ENCODE measurements around the gene ALKBH2.

ALKBH2 gene

DNA sequence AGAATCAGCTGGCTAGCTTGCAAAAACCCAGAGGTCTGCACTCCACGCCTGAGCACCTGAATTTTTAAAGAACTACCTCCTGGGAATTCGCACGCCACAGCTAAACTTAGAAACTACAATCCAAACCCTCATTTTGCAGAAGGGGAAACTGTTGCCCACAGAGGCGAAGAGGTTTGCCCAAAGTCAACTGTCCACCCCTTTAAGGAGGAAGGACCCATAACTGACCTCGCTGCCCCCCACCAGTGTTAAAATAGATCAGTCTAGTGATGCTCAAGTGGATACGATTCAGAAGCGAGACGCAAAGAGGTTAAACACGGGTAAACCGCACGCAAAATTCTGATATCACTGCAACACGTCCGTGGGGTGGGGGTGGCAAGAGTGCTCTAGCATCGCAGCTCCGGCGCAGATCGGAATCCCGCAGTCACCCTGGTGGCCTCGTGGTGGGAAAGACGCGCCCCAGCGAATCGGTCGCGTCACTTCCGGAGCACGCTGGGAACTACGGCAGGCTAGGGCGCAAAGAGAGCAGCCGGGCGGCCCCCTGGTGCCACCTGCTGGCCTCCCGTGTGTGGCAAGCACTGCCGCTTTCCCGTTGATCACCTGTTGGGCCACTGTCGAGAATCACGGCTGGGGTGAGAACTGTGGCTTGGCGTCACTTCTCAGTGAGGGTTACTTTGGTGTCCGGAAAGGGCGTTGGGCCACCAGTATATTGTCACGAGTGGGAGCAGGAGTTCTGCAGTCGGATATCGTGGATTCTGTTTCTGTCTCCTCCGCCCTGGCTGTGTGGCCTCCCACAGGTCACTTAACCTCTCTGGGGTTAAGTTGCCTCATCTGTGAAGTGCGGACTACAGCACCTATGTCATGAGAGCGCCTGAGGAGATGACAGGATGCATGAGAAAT, at the start of gene ALKBH2:
Gene ALKBH2 (minus strand): TSS at position 451 of the 897 bp plus-strand sequence. CDS start 686 bp downstream, outside the sequence.
- DNase-seq (ENCODE audit: low spot score): peak; percentile 94

DNA sequence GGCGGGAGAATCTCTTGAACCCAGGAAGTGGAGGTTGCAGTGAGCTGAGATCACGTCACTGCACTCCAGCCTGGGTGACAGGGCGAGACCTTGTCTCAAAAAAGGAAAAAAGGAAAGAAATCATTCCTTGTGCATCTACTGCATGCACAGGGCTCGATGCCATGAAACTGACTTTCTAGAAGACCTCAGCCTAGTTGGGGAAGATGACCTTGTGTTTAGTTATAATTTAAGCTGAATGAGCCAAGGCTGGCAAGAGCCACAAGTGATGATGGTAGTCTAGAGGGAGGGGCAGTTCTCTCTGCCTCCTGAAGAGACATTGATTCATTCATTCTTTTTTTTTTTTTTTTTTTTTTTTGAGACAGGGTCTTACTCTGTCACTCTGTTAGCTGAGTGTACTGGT, 47.3 kb upstream of the ALKBH2 start:
- DNase-seq (ENCODE audit: low spot score): no peak

DNA sequence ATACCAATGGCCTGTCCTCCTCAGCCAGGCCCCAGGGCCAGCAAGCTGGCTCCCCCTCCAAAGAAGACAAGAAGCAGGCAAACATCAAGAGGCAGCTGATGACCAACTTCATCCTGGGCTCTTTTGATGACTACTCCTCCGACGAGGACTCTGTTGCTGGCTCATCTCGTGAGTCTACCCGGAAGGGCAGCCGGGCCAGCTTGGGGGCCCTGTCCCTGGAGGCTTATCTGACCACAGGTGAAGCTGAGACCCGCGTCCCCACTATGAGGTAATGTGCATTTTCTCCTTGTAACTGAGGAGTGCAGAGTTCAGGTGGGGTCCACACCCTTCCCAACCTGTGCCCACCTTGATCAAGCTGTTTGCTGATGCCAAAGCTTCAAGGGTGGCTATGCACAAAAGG, 46.5 kb upstream of the ALKBH2 start:
- DNase-seq (ENCODE audit: low spot score): no peak

DNA sequence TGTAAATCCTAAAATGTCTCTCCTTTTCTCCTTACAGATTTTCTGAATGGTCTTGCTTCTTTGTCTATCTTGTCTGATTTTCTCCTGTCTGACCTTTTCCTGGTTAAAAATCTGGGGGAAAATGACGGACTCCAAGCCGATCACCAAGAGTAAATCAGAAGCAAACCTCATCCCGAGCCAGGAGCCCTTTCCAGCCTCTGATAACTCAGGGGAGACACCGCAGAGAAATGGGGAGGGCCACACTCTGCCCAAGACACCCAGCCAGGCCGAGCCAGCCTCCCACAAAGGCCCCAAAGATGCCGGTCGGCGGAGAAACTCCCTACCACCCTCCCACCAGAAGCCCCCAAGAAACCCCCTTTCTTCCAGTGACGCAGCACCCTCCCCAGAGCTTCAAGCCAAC, 46.1 kb upstream of the ALKBH2 start:
- no peak for DNase-seq (ENCODE audit: low spot score)

DNA sequence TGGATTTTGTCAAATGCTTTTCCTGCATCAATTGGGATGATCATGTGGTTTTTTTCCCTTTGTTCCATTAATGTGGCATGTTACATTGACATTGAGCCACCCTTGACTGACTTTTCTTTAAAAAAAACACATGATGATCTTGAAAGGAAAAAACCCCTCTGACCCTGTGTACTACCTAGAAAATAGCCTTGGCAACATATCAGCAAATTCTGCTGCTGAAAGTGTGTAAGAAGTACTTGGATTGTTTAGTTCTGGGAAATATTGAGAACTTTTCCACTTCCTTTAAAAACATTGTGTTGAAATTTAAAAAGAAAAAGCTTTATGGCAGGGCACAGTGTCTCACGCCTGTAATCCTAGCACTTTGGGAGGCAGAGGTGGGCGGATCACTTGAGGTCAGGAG, 43.8 kb upstream of the ALKBH2 start:
- DNase-seq (ENCODE audit: low spot score): no peak

DNA sequence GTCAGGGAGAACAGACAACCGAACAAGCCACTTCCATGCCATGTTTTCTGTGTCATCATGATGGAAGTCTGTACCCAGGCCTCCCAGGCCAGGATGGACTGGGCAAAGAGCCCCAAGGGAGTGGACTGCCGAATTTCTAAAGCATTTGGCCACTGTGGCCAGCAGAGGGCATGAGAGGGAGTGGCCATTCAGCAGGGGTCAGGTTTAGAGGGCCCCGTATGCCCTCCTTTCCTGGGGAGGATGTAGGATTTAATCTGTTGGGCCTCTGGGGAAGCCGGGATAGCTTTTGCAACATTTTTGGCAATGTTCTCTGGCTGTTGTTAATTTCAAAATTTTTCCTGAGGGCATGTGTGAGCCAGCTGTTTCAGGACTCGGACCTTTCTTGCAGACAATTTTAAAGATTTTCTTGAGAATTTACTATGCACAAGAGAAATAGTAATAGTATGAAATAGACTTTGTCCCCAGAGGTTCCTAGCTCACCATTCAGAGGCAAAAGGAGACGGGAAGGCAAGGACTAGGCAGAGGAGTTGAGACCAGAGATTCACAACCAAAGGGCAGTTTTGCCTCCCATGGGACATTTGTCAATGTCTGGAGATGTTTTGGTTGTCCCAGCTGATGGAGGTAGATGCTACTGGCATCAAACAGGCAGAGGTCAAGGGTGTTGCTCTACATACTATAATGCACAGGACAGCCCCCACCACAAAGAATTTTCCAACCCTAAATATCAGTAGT, 41.1 kb upstream of the ALKBH2 start:
- DNase-seq (ENCODE audit: low spot score): no peak

DNA sequence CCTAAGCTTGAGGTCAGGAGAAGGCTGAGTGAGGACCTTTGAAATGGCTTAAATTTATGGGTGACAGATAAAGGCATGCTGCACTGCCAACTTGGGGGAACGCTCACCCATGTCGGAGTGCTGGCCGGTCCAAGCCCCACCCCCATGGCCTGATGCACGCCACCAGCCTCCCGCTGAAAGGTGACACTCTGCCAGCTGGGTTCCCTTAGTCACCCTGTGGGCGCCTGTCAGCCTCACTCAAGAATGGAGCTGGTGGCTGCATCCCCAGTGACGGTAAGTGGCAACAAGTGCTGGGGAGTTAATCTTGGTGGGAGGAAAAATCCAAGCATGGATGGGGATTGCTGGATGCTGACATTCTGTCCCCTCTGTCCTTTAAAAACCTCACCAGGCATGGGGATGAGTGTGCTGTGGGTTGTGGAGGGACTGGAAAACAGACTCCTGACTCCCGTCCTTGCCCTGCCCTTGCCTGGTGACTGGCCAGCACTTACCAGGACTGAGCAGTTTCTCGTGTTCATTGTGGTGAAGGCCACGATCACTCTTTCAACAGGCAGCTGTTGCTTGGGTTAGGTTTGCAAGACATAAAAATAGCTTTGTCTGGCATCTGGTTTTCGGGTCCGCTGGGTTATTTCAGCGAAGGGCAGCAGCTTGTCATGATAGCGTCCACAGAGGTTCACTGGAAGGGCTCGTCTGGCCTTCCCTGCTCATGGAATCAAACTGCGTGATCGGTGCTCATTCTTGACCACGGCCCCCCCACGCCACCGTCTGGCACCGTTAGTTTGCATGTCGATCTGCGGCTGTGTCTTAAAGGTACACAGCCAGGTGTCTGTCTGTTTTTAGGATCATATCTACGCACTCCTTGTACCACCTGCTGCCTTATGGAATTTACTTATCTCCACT, 38.1 kb upstream of the ALKBH2 start:
- no peak for DNase-seq (ENCODE audit: low spot score)

DNA sequence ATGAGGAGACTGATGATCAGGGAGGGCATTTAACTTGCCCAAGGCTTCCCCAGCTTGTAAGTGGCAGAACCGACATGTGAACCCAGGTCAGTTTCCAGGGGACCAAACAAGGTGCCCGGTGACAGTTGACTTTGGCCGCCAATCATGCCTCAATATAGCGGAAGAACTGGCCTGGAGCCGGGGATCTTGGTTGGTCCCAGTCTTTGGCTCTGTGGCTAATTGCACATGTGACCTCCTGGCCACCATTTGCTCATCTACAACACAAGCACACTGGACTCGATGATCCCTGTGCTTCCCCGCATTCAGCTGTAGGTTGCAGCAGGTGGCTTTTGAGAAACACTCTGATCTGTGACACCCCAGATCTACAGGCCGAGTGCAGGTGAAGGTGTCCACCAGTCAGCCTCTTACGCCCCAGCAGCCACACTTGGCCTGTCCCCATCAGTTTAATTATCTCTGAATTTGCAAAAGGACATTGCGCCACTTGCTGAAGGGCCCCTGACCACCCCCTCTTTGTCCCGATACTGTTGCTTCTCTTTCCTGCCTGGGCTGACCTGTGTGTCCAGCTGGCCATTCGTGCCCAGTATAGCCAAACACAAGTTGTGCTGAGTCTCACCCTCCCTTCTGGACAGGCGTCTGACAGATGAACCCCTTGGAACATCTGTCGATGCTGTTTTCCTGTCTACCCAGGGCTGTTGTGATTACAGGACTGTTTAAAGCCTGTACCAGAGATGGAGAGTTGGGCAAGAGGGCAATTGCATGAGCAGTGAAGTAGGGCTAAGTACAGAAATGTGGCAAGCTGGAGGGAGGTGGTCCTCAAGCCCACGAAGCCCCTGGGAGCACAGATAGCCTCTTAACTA, 37.3 kb upstream of the ALKBH2 start:
- DNase-seq (ENCODE audit: low spot score): no peak

DNA sequence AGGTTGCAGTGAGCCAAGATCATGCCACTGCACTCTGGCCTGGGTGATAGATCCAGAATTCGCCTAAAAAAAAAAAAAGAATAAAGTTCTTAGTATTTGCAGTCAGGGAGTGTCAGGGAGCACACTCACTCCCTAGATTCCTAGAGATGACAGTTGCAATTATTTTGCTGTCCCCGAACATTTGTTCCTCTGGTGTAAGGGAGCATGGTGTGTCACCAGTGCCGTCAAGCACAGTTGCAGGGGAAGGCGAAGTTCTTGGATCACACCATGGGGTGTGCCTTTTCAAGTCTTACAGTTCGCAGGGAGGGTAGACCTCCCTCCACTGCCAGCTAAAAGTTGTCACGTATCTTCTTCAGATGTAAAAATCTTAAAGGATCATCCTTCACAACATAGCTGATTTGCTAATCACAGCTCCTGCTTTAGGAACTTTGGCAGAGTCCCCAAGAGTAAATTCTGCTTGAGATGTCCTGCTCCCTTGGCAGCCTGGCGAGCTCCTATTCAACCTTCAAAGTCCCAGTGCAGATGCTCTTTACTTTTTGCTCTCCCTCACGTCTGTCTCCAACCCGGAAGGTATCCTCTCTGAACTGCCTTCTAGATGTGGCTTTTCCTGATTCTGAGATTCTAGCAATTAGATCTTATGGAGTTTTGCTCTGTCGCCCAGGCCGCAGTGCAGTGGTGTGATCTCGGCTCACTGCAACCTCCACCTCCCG, 34.4 kb upstream of the ALKBH2 start:
- DNase-seq (ENCODE audit: low spot score): no peak

DNA sequence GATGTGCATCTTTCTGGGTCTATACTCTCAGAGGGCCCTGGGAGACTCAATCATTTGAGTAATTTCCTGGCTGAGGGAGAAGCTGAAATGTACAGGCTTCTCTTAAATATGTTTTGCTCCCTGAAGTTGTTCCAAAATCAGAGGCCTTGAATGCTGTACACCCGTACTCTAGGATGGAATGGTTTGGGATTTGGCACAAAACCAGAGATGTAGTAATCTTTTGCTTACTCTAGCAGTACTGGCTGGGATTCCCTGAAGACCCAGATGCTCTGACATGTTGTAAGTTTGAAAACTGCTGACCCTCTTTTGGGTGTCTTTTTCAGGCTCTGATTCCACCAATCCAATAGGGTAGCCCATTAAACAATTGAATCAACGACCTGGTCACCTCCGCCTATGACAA, 33.5 kb upstream of the ALKBH2 start:
- no peak for DNase-seq (ENCODE audit: low spot score)

DNA sequence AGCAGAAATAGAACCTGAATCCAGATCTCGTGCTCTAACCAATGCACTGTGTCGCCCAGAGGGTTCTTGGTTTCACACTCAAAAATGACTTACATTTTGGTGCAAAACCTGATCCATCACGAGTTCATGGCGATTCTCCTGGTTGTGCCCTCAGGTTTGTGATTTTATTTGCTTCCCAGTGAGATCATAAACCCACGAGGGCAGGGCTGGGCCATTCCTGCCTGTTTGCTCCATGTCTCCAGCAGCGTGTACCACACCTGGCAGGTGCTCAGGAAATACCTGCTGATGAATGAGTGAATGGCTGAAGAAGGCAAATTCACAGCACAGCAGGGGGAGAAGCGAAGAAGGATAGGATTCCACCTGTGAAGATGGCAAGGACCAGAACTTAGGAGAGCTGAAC, 32.5 kb upstream of the ALKBH2 start:
- DNase-seq (ENCODE audit: low spot score): no peak

DNA sequence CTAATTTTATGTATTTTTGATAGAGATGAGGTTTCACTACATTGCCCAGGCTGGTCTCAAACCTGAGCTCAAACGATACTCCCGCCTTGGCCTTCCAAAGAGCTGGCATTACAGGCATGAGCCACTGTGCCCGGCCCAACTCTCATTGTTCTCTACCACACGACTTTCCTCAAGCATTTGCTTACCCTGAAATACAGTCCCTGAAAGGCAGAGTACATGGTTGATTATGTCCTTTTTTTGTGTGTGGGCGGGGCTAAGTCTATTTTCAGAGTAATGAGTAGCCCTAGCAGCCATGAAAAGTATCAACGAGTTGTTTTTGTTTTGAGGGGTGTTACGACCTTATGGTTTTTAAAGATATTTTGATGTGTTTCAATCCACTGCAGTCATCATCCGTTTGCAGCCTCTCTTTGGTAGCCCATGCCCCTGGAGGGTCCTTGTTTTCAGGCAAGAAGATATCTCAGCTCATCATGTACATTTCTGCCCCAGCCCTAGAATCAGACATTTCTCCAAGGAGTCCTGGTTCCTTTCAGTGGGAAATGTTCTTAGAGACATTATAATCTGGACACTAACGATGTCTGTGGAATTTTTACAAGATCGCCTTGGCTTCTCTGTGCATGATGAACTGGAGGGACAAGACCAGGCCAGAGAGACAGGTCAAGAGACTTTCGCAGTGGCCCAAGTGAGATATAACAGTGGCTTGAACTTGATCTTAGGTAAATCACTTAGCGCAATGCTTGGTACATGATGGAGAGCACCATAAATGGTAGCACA, 31.8 kb upstream of the ALKBH2 start:
- DNase-seq (ENCODE audit: low spot score): no peak

DNA sequence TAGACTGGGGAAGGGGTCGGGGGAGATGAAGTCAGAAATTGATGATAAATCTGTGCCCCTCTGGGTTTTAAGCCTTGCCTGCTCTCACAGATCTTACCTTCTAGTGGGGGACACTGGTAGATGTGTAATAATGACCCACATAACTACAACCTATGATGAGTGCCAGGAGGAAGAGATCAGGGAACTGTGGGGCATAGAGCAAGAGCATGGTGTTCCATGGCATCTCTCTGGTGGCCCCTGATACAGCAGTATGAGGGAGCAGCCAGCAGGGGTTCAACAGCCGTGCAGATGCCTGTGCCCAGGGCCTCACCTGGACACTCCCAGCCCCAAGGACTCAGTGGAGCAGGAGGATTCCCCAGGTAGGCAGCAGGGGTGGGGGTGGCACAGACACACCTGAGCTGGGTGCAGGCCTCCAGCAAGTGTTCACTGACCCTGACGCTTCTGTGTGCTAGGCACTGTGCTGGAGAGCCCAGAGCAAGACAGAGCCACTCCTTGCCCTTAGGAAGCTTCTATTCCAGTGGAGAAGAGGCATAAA, 28.1 kb upstream of the ALKBH2 start:
- no peak for DNase-seq (ENCODE audit: low spot score)

DNA sequence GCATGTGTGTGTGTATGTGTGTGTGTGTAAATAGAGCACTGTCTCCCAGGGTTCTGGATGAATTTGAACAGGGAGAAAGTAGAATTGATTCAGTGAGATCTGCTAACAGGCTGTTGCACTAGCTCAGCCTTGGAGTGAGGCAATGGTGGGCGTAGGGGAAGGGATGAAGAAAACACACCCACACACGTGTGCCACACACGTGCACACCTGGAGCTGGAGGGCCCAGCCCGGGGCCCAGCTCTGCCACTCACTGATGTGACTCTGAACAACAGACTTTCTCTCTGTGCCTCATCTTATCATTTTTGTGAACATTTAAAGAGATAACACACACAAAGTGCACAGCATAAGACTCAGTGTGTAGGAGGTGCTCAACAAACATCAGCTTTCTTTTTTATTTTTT, 27.3 kb upstream of the ALKBH2 start:
- DNase-seq (ENCODE audit: low spot score): no peak

DNA sequence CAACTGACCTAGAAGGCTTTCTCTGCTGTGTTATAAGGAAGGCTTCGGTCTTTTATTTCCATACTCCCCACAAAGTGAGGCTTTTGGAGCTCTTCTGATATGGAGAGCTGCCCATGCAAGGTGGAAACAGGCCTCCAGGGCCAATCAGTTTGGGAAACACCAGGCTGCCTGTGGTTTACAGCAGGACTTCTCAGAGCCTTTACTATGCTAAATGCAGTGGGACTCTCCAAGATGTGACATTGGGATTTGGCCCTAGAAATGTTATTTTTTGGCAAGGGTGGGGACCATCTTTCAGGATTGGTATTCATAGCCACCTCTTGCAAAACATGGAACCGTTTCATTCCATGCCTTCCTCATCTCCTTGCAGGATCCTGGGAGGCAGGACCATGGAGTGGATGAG, 26.8 kb upstream of the ALKBH2 start:
- no peak for DNase-seq (ENCODE audit: low spot score)

DNA sequence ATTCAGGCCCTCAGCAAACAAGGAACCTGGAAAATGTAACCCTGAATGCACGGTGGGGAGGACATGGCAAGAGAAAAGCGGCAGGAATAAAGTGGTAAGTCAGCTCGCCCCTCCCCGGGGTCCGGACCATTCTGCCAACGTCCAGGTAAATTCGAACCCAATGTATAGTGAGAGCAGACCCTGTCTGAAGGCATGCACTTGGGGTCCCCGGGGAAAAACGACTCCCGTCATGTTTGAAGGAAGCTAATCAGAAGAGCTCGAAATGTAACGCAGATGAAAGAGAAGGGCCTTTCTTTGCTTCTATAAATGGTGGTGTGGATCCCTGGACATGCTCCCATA, 23.3 kb upstream of the ALKBH2 start:
- DNase-seq (ENCODE audit: low spot score): no peak

DNA sequence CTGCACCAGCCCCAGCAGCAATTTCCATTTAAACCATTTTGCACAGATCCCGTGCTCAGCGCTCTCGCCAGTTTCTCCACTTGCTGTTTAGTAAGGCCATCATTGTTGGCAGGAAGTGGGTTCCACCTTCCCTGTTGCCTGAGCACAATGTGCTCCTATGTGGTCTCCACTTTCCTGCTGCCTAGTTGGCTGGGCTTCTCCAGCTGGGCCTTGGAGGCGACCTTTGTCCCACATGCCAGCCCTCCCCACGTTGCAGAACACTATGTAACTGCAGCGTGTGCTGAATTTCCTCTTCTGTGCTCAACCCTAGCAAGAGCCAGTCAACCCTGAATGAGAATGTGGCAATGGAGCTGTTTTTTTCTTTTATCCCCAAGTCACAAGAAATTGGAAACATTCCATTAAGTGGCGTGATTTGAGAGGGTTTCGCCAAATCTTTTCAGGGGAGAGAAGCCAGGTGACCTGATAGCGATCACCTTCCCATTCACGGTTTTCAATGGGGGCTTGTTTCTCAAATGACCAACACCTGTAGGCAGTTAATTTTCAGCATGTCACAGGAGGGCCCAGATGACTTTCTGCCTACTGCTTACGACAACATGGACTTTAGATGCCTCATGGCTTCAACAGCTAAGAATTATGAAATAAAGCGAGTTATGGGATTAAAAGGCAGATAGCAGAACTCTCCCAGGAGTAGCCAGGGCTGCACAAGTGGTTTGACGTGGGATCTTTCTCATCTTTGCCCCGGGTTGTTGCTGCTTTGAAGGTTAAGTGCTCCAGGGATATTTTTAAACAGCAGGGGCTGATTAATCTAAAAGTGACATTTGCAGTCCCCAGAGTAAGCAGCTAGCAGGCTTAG, 22.7 kb upstream of the ALKBH2 start, which contains the start of gene ACACB:
Gene ACACB (plus strand): TSS at position 830 of the 853 bp plus-strand sequence. CDS start 22,819 bp downstream, outside the sequence.
- no peak for DNase-seq (ENCODE audit: low spot score)

DNA sequence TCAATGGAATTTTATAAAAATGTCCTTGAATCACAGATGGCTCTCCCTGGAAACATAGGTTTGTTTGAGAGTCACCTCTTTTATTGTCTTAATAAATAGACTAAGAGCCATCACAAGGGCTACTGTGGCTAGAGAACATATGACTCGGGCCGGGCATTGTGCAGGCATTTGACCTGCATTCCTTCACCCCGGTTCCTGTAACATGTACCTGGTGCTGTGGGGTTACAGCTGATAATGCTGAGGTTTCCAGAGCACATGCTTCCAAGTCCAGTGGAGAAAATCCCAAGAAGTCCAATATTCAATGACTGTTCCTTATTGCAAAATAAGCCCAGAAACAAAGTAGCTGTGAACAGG, 22.1 kb upstream of the ALKBH2 start:
- no peak for DNase-seq (ENCODE audit: low spot score)

DNA sequence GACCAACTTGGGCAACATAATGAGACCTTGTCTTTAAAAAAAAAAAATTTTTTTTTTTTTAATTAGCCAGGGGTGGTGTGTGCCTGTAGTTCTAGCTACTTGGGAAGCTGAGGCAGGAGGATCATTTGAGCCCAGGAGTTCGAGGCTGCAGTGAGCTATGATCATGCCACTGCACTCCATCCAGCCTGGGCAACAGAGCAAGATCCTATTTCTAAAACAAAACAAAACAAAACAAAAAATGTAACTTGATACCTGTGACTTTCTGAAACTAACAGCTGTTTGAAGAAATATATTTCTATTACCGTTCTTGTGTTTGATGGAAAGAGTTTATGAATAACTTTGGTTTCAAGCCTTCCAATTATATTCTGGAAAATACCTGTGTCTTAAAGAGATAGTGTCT, 21.4 kb upstream of the ALKBH2 start:
- DNase-seq (ENCODE audit: low spot score): no peak
